A673 (cell line): ENCODE data around the gene CAV3. TPM values are rescaled to one million over a fixed set of nuclear protein-coding genes. Genes with fewer than 3 reads are reported as not detected.

Source experiments
- BruUV-seq: library from RNA; stranded (reverse); fragments of 400-500 nt; replicated peaks from 2 replicates; lab custom pipeline; 2021; lab: Mats Ljungman, UMichigan
- CTCF ChIA-PET: fragments of 300-600 bp; sonication (Branson Sonifier 250); formaldehyde crosslinking; loops from one replicate; lab custom pipeline; 2022; ENCODE audit warnings: antibody characterized with exemption; lab: Charles Lee
- POLR2A ChIA-PET: fragments of 300-600 bp; sonication (Branson Sonifier 250); formaldehyde crosslinking; loops from one replicate; lab custom pipeline; 2022; ENCODE audit warnings: antibody characterized with exemption; ENCODE audit not compliant: low non-redundant PET; lab: Charles Lee
- DNase-seq: peaks from one replicate; pipeline ENCODE4 v3.0.0-alpha.2; 2015; ENCODE audit warnings: low spot score
- H3K27ac ChIP-seq: fragments of 200-600 bp; sonication (generic); 2 replicates; pipeline ENCODE4 v1.5.1; 2016; ENCODE audit warnings: mixed run types, low read depth, mild to moderate bottlenecking, mixed read lengths, antibody characterized with exemption, low read length; ENCODE audit not compliant: poor library complexity, severe bottlenecking
- H3K27me3 ChIP-seq: fragments of 200-600 bp; sonication (generic); replicated peaks from 2 replicates; pipeline ENCODE4 v1.6.1; 2017; ENCODE audit warnings: mixed run types, low read depth, mild to moderate bottlenecking, mixed read lengths, antibody characterized with exemption, low read length; ENCODE audit not compliant: insufficient read depth, poor library complexity
- H3K36me3 ChIP-seq: fragments of 200-600 bp; sonication (generic); 2 replicates; pipeline ENCODE4 v1.6.1; 2016; ENCODE audit warnings: mixed run types, mild to moderate bottlenecking, mixed read lengths, antibody characterized with exemption, low read length; ENCODE audit not compliant: insufficient read depth, poor library complexity, severe bottlenecking
- H3K4me1 ChIP-seq: fragments of 200-600 bp; sonication (generic); 2 replicates; pipeline ENCODE4 v1.6.1; 2017; ENCODE audit warnings: mixed run types, mild to moderate bottlenecking, mixed read lengths, antibody characterized with exemption, low read length; ENCODE audit not compliant: insufficient read depth, poor library complexity, severe bottlenecking
- H3K4me3 ChIP-seq: fragments of 200-600 bp; sonication (generic); 2 replicates; pipeline ENCODE4 v1.5.1; 2016; ENCODE audit warnings: low read depth, mixed run types, mild to moderate bottlenecking, mixed read lengths, low read length; ENCODE audit not compliant: poor library complexity, severe bottlenecking
- H3K9me3 ChIP-seq: fragments of 200-600 bp; sonication (generic); 2 replicates; pipeline ENCODE4 v1.6.1; 2016; ENCODE audit warnings: mixed run types, low read depth, mild to moderate bottlenecking, mixed read lengths, antibody characterized with exemption, low read length; ENCODE audit not compliant: poor library complexity, severe bottlenecking
- CTCF ChIP-seq: fragments of 300-800, 200-600 bp; sonication (generic); conservative IDR thresholded peaks from 2 replicates; pipeline ENCODE4 v1.5.1; 2017; ENCODE audit warnings: low read depth, mild to moderate bottlenecking, antibody characterized with exemption, low read length, moderate library complexity, mixed read lengths
- EZH2 ChIP-seq: fragments of 200-600 bp; sonication (generic); IDR thresholded peaks from 2 replicates; pipeline ENCODE4 v1.6.1; 2017; ENCODE audit warnings: borderline replicate concordance, low read depth, mild to moderate bottlenecking, mixed read lengths, antibody characterized with exemption, low read length; ENCODE audit not compliant: poor library complexity, severe bottlenecking
- intact Hi-C: fragments of 100-400 bp; cut with micrococcal nuclease; formaldehyde crosslinking; loops from one replicate; pipeline ENCODE4 v1.10.0; 2022; ENCODE audit not compliant: unreplicated experiment
- total RNA-seq: library from RNA; stranded (reverse); gene quantifications from 2 replicates; pipeline ENCODE4 v1.2.3, GENCODE V29; 2021

The CAV3 gene
- total RNA-seq, 1 experiment from 2014 or later: not detected

- TF ChIP-seq CTCF: peak; percentile 98
- TF ChIP-seq EZH2: no peak
- CTCF ChIA-PET: interaction anchor here (0.7 kb wide), 1 partner anchor 9 kb away, joined by 4 read pairs; no protein-coding TSS in a partner anchor
- POLR2A ChIA-PET: no interaction called here
Observed at GRCh38 chr3:8769088-8769822, 35.7 kb downstream of the CAV3 start, which contains the start of gene OXTR. Gene OXTR (minus strand): TSS chr3:8769613. CDS start chr3:8768187, 1,426 bp downstream.

GRCh38 chr3:8773941-8774542 lies 40.4 kb downstream of the CAV3 start:
- peaks cover 2% of the 10 kb centered on the region for H3K4me1 ChIP-seq
- intact Hi-C loops: no loop called here
- no peak overlapping the region for H3K4me3 ChIP-seq
- ChIA-PET CTCF (no interaction called here), POLR2A (no interaction called here)
- no TSS peak for BruUV-seq
- H3K36me3 ChIP-seq: no peaks in the 10 kb centered on the region
- no peak for DNase-seq
- H3K9me3 ChIP-seq: no peaks in the 10 kb centered on the region
- H3K27me3 ChIP-seq: peaks cover under 1% of the 10 kb centered on the region
- H3K27ac ChIP-seq: no peak overlapping the region
- no peak for TF ChIP-seq CTCF
- TF ChIP-seq EZH2: no peak

More at GRCh38 chr3:8769088-8769822, 35.7 kb downstream of the CAV3 start, which contains the start of gene OXTR:
- peak; percentile 79 for DNase-seq
- Histone ChIP-seq H3K9me3 (no peaks in the 10 kb centered on the region), H3K4me3 (peak within 1 kb of the TSS; percentile 36), H3K27me3 (peaks cover 6% of the 10 kb centered on the region), H3K36me3 (no peaks in the 10 kb centered on the region), H3K27ac (no peak within 1 kb of the TSS), H3K4me1 (peaks cover 7% of the 10 kb centered on the region)
- intact Hi-C loops: no loop called here
- no TSS peak for BruUV-seq

GRCh38 chr3:8775181-8775580 lies 41.6 kb downstream of the CAV3 start:
- no peaks in the 10 kb centered on the region for H3K4me1 ChIP-seq
- no peak overlapping the region for H3K27ac ChIP-seq
- POLR2A ChIA-PET: no interaction called here
- H3K4me3 ChIP-seq: no peak overlapping the region
- intact Hi-C loops: no loop called here
- CTCF ChIA-PET: no interaction called here
- no TSS peak for BruUV-seq
- no peak for DNase-seq
- H3K27me3 ChIP-seq: no peaks in the 10 kb centered on the region
- TF ChIP-seq EZH2 (no peak), CTCF (no peak)
- no peaks in the 10 kb centered on the region for H3K36me3 ChIP-seq
- H3K9me3 ChIP-seq: no peaks in the 10 kb centered on the region
